Activated CD4-positive, alpha-beta T cell treated with anti-CD3 and anti-CD28 coated beads, Interleukin-2, amount 50 U/mL, for 4 hours (primary cell): Measurements from ENCODE around the gene GTF2IRD1.
"Not testable (repeated sequence)": the region's sequence is repeated elsewhere in the genome, so short reads cannot be mapped to it uniquely, and the experiment has no call there.

Source experiments
- DNase-seq, 2 experiments: peaks; one replicate each; pipeline ENCODE4 v3.0.0-alpha.2; 2020

The GTF2IRD1 gene

DNA sequence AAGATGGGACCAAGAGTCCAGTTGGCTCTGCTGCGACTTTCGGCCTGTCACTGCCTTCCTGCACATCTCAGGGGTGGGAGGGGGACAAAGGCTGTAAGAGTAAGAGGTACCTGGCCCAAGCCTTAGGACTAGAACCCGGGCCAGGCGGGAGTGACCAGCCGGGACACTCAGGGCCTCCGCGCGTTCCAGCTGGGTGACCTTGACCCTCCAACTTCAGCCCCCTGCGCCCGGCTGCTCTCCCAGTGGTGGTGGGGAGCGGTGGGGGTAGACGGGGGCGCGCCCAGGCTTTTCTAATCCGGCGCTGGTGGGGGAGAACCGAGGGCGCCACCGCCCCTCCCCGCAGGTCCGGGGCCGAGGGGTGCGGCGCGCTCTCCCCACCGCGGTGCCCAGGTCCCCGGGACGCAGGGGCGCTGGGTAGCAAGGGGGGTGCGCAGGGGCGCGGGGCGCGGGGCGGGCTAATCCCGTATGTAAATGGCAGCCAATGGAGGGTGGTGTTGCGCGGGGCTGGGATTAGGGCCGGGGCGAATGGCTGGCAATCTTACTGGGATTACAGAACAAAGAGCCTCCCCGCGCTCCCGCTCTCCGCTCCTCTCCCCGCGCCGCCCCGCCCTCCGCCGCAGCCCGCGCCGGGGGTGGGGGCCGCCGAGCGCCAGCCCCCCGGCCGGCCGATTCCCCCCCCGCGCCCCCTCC is at the start of gene GTF2IRD1:
GTF2IRD1 (plus strand) TSS at position 585 of the 690 bp plus-strand sequence. CDS start 54,175 bp downstream, outside the sequence.
- peak; percentile 23 to 25 for DNase-seq

- DNase-seq = no peak
Measured at GRCh38 chr7:74404388-74404700, 49.4 kb upstream of the GTF2IRD1 start.

GRCh38 chr7:74404741-74405140 is 49.0 kb upstream of the GTF2IRD1 start:
- no peak for DNase-seq

DNA sequence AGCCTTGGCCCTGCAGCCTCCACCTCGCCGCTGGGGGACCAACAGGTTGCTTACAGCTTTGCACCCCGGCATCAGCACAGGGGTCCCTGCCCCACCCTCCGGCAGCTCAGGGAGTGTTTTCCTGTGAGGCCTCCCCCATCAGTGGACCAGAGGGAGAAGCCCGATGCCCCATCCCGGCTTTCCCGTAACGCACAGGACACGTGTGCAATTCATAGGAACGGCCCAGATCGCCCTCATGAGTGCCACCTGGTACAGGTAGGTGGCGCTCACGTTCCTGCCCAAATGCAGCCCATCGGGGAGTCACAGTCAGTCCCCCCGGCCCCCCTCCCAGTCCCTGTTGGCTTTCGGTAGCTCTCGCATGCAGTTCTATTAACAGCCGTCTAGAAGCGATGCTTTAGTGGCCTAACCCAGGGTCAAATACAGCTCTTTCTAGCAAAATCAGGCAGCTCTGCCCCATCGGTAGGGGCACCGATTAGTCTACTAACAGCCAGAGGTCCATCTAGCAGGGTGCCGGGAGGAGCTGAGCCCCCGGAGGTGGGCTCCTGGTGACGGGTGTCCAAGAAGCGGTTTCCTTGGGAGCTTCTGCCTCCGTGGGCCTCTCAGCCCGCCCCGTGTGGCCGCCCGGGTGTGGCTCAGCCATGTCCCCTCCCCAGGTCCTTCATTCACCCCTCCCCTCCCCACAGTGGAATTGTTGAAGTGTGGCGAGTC is 48.4 kb upstream of the GTF2IRD1 start:
- DNase-seq = no peak

- no peak for DNase-seq
Measured at GRCh38 chr7:74405899-74406512, 47.7 kb upstream of the GTF2IRD1 start.

GRCh38 chr7:74407958-74408357 is 45.7 kb upstream of the GTF2IRD1 start:
- no peak for DNase-seq

DNA sequence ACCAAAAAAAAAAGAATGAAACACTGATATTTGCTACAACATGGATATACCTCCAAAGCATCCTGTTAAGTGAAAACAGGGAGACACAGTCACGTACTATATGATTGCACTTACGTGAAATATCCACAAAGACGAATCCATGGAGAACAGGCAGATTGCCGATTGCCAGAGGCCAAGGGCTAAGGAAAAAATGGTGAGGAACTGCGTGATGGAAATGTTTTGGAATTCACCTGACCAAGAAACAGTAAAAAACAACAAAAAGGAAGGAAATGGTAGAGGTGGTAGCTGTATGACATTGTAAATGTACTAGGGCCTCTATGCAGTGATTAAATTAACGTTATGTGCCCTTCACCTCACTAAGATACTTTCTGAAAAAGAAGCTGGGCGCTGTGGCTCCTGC is 44.1 kb upstream of the GTF2IRD1 start:
- no peak for DNase-seq

DNA sequence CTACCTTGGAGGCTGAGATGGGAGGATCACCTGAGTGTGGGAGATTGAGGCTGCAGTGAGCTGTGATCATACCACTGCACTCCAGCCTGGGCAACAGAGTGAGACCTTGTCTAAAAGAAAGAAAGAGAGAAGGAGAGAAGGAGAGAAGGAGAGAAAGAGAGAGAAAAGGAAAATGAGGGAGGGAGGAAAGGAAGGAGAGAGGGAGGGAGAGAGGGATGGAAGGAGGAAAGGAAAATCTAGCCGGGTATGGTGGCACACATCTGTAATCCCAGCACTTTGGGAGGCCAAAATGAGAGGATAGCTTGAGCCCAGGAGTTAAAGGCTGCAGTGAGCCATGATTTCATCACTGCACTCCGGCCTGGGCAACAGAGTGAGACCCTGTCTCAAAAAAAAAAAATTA is 42.9 kb upstream of the GTF2IRD1 start:
- no peak for DNase-seq

- DNase-seq = not testable (repeated sequence)
Measured at GRCh38 chr7:74411571-74411970, 42.1 kb upstream of the GTF2IRD1 start.

DNA sequence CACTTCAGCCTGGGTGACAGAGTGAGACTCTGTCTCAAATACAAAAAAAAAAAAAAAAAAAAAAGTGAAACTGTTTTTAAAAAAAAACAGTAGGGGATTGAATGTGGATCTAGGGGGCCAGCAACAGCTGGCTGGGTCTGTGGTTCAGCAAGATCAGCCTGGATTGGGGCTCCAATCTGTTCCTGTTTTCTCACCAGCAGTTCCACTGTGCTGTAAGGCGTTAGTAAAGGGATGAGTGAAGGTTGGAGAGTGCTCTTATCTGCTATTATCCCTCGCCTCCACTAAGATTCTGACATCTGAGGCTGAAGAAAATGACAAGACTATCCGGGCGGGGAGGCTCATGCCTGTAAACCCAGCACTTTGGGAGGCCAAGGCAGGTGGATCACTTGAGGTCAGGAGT is 41.6 kb upstream of the GTF2IRD1 start:
- no peak for DNase-seq

DNA sequence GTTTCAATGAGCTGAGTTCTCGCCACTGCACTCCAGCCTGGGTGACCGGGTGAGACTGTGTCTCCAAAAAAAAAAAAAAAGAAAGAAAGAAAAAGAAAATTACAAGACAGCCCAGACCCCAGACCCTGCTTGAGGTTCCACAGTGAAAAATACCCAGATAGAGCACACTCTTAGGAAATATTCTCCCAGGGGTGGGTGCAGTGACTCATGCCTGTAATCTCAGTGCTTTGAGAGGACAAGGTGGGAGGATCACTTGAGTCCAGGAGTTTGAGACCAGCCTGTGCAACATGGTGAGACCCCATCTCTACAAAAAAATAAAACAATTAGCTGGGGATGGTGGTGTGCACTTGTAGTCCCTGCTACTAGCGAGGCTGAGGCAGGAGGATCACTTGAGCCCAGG is 41.1 kb upstream of the GTF2IRD1 start:
- DNase-seq = no peak

DNA sequence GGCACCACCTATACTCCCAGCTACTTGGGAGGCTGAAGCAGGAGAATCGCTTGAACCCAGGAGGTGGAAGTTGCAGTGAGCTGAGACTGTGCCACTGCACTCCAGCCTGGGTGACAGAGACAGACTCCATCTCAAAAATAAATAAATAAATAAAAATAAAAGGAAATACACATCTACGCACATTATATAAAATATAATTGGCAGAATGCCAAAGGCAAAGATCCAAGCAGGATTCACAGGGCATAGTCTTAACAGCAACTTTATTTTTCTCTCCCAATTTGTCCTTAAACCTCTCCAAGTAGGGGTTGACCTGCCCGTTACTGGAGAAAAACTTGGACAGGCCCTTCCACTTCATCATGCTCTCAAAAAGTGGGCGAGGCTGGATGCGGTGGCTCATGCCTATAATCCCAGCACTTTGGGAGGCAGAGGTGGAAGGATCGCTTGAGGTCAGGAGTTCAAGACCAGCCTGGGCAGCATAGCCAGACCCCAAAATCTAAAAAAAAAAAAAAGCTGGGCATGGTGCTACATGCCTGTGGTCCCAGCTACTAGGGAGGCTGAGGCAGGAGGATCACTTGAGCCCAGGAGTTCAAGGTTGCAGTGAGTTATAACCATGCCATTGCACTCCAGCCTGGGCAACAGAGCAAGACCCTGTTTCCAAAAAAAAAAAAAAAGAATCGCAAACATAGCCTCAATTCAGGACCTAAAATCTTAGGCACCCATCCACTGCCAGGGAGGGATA is 38.9 kb upstream of the GTF2IRD1 start:
- DNase-seq = not testable (repeated sequence)

GRCh38 chr7:74417419-74417971 is 36.2 kb upstream of the GTF2IRD1 start:
- DNase-seq = peak; percentile 36 to 41

- DNase-seq = no peak
Measured at GRCh38 chr7:74418076-74418475, 35.6 kb upstream of the GTF2IRD1 start.

GRCh38 chr7:74418538-74418937 is 35.2 kb upstream of the GTF2IRD1 start:
- no peak for DNase-seq

GRCh38 chr7:74419232-74419631 is 34.5 kb upstream of the GTF2IRD1 start:
- DNase-seq = not testable (repeated sequence)

DNA sequence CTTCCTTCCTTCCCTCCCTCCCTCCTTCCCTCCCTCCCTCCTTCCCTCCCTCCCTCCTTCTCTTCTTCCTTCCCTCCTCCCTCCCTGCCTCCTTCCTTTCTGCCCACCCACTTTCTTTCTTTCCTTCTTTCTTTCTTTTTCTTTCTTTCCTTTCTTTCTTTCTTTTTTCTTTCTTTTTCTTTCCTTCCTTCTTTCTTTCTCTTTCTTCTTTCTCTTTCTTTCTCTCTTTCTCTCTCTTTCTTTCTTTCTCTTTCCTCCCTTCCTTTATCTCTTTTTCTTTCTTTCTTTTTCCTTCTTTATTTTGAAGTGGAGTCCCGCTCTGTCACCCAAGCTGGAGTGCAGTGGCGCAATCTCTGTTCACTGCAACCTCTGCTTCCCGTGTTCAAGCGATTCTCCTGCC is 33.7 kb upstream of the GTF2IRD1 start:
- DNase-seq = no peak

DNA sequence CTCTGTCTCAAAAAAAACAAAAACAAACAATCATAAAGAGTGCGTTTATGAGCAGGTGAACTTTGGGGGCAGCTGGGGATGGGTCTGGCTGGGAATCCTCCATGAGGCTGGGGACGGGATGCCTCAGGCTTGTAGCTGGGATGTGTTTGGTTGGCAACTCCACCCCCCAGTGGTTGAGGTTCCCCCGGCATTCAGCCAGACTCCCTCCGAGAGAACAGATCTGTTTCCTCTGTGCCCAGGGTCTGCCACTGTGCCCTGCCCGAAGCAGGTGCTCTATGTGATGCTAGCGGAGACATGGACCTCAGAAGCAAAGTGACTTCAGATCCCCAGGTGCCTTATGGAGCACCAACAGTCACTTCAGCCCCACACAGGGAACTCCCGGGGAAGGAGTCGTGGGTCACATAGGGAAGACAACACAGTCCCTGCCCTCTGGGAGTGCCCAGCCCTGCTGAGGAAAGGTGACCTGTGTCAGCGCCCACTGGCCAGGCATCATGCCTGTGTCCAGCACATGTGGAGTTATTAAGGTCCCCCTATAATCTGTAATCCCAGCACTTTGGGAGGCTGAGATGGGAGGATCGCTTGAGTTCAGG is 29.3 kb upstream of the GTF2IRD1 start:
- DNase-seq = no peak

DNA sequence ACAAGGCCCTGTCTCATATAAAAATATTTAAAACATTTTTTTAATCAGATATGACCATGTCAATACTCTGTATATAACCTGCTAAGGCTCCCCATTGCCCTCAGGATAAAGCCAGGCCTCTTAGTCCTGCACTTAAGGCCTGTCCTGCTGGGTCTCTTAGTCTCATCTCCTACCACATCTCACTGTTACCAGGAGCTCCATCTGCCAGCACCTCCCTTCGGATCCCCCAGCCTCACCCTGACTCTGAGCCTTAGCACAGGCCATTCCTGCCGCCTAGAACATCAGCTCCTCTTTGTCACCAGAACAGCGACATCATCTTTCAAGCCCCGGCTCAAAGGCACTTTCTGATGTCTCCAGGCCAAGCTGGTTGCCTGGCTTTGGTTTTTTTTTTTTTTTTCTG is 25.7 kb upstream of the GTF2IRD1 start:
- DNase-seq = no peak

- no peak for DNase-seq
Measured at GRCh38 chr7:74429153-74429747, 24.5 kb upstream of the GTF2IRD1 start.

DNA sequence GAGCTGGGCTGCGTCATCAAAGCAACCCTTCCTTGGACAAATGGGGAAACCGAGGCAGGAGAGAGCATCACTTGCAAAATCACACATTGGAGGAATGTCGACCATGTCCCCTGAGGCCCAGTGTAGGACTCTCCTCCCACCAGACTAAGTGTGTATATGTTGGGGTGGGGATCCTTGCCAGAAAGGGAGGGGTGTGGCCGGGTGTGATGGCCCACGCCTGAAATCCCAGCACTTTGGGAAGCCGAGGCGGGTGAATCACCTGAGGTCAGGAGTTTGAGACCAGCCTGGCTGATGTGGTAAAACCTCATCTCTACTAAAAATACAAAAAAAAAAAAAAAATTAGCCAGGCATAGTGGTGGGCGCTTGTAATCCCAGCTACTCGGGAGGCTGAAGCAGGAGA is 23.3 kb upstream of the GTF2IRD1 start:
- not testable (repeated sequence) for DNase-seq

GRCh38 chr7:74430961-74431466 is 22.7 kb upstream of the GTF2IRD1 start:
- DNase-seq = no peak
